PC-9 (cell line): ENCODE data around the gene MAPT. TPM values are rescaled to one million over a fixed set of nuclear protein-coding genes. Genes with fewer than 3 reads are reported as not detected.

ENCODE experiments used
- BruUV-seq: library from RNA; stranded (reverse); fragments of 400-500 nt; replicated peaks from 2 replicates; lab custom pipeline; 2021; lab: Mats Ljungman, UMichigan
- CTCF ChIA-PET: fragments of 300-600 bp; sonication (Branson Sonifier 250); formaldehyde crosslinking; loops from one replicate; lab custom pipeline; 2022; ENCODE audit warnings: antibody characterized with exemption; lab: Charles Lee
- POLR2A ChIA-PET: fragments of 300-600 bp; sonication (Branson Sonifier 250); formaldehyde crosslinking; loops from one replicate; lab custom pipeline; 2022; ENCODE audit warnings: antibody characterized with exemption; ENCODE audit not compliant: unreplicated experiment; lab: Charles Lee
- DNase-seq, 2 experiments: peaks; one replicate each; pipeline versions ENCODE4 v3.0.0 to v3.0.0-alpha.2; 2015 to 2022; ENCODE audit warnings: mixed read lengths in 1 of 2
- H2AFZ ChIP-seq: fragments of 200-600 bp; sonication (generic); 2 replicates; pipeline ENCODE4 v1.8.1; 2017; ENCODE audit warnings: antibody characterized with exemption
- H3F3A ChIP-seq: fragments of 200-600 bp; sonication (generic); 2 replicates; pipeline ENCODE4 v1.8.1; 2017; ENCODE audit warnings: antibody characterized with exemption, mild to moderate bottlenecking, low read depth; ENCODE audit not compliant: insufficient read depth
- H3K27ac ChIP-seq: fragments of 200-600 bp; sonication (generic); 2 replicates; pipeline ENCODE4 v1.6.1; 2016; ENCODE audit warnings: mixed run types
- H3K27me3 ChIP-seq: fragments of 200-600 bp; sonication (generic); 2 replicates; pipeline ENCODE4 v1.6.1; 2016; ENCODE audit warnings: low read depth, mixed run types; ENCODE audit not compliant: insufficient read depth
- H3K36me3 ChIP-seq: fragments of 200-600 bp; sonication (generic); 2 replicates; pipeline ENCODE4 v1.6.1; 2016; ENCODE audit warnings: low read depth, mixed run types
- H3K4me1 ChIP-seq: fragments of 200-600 bp; sonication (generic); replicated peaks from 2 replicates; pipeline ENCODE4 v1.6.1; 2016; ENCODE audit warnings: mixed run types; ENCODE audit not compliant: insufficient read depth
- H3K4me2 ChIP-seq: fragments of 200-600 bp; sonication (generic); 2 replicates; pipeline ENCODE4 v1.6.1; 2017; ENCODE audit warnings: mixed run types
- H3K4me3 ChIP-seq: fragments of 200-600 bp; sonication (generic); 2 replicates; pipeline ENCODE4 v1.6.1; 2016; ENCODE audit warnings: mixed run types
- H3K79me2 ChIP-seq: fragments of 200-600 bp; sonication (generic); 2 replicates; pipeline ENCODE4 v1.6.1; 2017; ENCODE audit warnings: low read depth, mixed run types
- H3K9me2 ChIP-seq: fragments of 200-600 bp; sonication (generic); 2 replicates; pipeline ENCODE4 v1.8.1; 2017; ENCODE audit warnings: mild to moderate bottlenecking; ENCODE audit not compliant: insufficient read depth
- H3K9me3 ChIP-seq: fragments of 200-600 bp; sonication (generic); 2 replicates; pipeline ENCODE4 v1.8.1; 2016; ENCODE audit warnings: low read depth; ENCODE audit not compliant: insufficient read depth
- H4K20me1 ChIP-seq: fragments of 200-600 bp; sonication (generic); 2 replicates; pipeline ENCODE4 v1.8.1; 2017; ENCODE audit not compliant: insufficient read depth
- EZH2 ChIP-seq: fragments of 200-600 bp; sonication (generic); IDR thresholded peaks from 2 replicates; pipeline ENCODE4 v1.8.0; 2017; ENCODE audit warnings: antibody characterized with exemption, low read depth
- intact Hi-C: fragments of 100-400 bp; cut with micrococcal nuclease; formaldehyde crosslinking; loops from one replicate; pipeline ENCODE4 v1.10.0; 2022; ENCODE audit not compliant: unreplicated experiment
- total RNA-seq: library from RNA; stranded (reverse); gene quantifications from 2 replicates; pipeline ENCODE4 v1.2.3, GENCODE V29; 2021
- TF ChIP-seq, protein P1 (sequence below): fragments of 200-600 bp; sonication (generic); conservative IDR thresholded peaks from 2 replicates; pipeline ENCODE4 v1.6.1; 2017; ENCODE audit warnings: mixed run types, antibody characterized with exemption, mild to moderate bottlenecking, moderate library complexity

MAPT gene
- total RNA-seq, 1 experiment from 2014 or later: 0.85 TPM

DNA sequence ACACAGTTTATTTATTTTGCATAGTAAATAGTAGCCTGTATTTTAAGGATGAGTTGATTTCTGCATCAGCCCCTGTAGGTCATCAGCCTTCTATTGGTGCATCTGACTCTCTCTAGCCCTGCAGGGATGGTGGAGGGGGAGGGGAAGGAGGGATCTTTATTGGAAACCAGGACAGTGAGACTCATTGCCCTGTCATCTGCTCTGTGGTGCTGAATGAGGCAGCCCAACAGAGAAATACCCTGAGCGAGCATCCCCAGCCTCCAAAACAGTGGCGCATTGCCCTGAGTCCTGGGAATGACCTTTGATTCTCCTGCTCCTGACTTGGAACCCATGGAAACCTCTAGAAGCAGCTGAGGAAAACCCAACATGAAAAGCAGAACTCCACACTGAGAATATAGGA is 59.2 kb downstream of the MAPT start:
- peaks cover 1% of the 10 kb centered on the region; the same call in 1 of the 2 replicates for H3F3A ChIP-seq
- peaks cover 34% of the 10 kb centered on the region for H3K27me3 ChIP-seq
- no peak for DNase-seq
- H3K4me3 ChIP-seq: no peak overlapping the region
- BruUV-seq: no TSS peak
- no peaks in the 10 kb centered on the region for H3K79me2 ChIP-seq
- H4K20me1 ChIP-seq: no peaks in the 10 kb centered on the region
- H3K9me2 ChIP-seq: no peaks in the 10 kb centered on the region
- H3K36me3 ChIP-seq: no peaks in the 10 kb centered on the region
- H3K27ac ChIP-seq: no peak overlapping the region
- CTCF ChIA-PET: no interaction called here
- H2AFZ ChIP-seq: no peak overlapping the region
- H3K9me3 ChIP-seq: no peaks in the 10 kb centered on the region
- intact Hi-C loops: no loop called here
- POLR2A ChIA-PET: no interaction called here
- TF ChIP-seq, protein P1, sequence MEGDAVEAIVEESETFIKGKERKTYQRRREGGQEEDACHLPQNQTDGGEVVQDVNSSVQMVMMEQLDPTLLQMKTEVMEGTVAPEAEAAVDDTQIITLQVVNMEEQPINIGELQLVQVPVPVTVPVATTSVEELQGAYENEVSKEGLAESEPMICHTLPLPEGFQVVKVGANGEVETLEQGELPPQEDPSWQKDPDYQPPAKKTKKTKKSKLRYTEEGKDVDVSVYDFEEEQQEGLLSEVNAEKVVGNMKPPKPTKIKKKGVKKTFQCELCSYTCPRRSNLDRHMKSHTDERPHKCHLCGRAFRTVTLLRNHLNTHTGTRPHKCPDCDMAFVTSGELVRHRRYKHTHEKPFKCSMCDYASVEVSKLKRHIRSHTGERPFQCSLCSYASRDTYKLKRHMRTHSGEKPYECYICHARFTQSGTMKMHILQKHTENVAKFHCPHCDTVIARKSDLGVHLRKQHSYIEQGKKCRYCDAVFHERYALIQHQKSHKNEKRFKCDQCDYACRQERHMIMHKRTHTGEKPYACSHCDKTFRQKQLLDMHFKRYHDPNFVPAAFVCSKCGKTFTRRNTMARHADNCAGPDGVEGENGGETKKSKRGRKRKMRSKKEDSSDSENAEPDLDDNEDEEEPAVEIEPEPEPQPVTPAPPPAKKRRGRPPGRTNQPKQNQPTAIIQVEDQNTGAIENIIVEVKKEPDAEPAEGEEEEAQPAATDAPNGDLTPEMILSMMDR: no peak
- no peak for TF ChIP-seq EZH2
- peaks cover 4% of the 10 kb centered on the region; the same call in 1 of the 2 replicates for H3K4me1 ChIP-seq
- H3K4me2 ChIP-seq: no peak overlapping the region

DNA sequence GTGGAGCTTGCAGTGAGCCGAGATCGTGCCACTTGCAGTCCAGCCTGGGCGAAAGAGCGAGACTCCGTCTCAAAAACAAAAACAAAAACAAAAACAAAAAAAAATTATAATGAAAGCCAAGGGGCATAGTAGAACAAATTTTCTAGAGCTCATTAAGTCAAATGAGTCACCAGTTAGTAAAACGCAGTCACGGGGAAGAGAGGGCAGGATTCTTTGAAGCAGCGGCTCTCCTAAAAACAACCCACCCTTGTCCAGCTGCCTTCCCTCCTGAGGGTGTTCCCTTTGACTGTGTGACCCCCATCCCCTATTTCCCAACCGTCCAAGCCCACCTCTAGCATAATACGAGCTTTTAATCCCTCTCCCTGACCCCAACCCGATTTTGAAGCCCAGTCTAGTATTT is 60.6 kb downstream of the MAPT start:
- POLR2A ChIA-PET: interaction anchor here (0.6 kb wide), 1 partner anchor 322 kb away, joined by 7 read pairs; no protein-coding TSS in a partner anchor
- no peak for DNase-seq
- H3K4me2 ChIP-seq: no peak overlapping the region
- H4K20me1 ChIP-seq: no peaks in the 10 kb centered on the region
- H3K36me3 ChIP-seq: no peaks in the 10 kb centered on the region
- no peak for TF ChIP-seq EZH2
- TF ChIP-seq, protein P1: no peak
- peaks cover 27% of the 10 kb centered on the region for H3K27me3 ChIP-seq
- no TSS peak for BruUV-seq
- no peaks in the 10 kb centered on the region for H3K9me2 ChIP-seq
- no peak overlapping the region for H3K27ac ChIP-seq
- no peak overlapping the region for H3K4me3 ChIP-seq
- intact Hi-C loops: no loop called here
- CTCF ChIA-PET: no interaction called here
- H3K4me1 ChIP-seq: no peaks in the 10 kb centered on the region
- H3K9me3 ChIP-seq: no peaks in the 10 kb centered on the region
- no peaks in the 10 kb centered on the region for H3F3A ChIP-seq
- H2AFZ ChIP-seq: no peak overlapping the region
- no peaks in the 10 kb centered on the region for H3K79me2 ChIP-seq

DNA sequence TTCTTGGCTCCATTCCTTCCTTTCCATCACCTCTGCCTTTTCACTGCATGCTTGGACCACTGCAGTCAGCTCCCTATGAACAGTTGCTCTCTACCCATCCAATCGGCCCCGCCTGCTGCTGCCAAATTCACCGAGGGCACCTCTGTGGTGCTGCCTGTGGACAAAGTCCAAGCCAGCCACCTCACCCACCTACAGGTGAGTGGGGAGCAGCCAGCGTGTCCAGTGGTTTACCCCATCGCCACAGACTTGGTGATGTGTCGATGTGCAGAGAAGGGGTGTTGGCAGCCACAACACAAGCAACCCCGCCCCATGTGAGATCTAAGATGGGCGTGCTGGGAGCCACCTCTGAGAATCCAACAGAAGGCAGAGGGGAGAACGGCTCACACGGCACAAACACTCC is 61.0 kb downstream of the MAPT start:
- Histone ChIP-seq H2AFZ (no peak overlapping the region), H3K9me2 (no peaks in the 10 kb centered on the region), H3K36me3 (no peaks in the 10 kb centered on the region), H3K9me3 (no peaks in the 10 kb centered on the region), H3K4me2 (no peak overlapping the region), H3K27me3 (peaks cover 23% of the 10 kb centered on the region), H3F3A (no peaks in the 10 kb centered on the region), H3K27ac (no peak overlapping the region), H3K4me3 (no peak overlapping the region), H3K4me1 (no peaks in the 10 kb centered on the region), H4K20me1 (no peaks in the 10 kb centered on the region), H3K79me2 (no peaks in the 10 kb centered on the region)
- ChIA-PET POLR2A (no interaction called here), CTCF (interaction anchor here (0.6 to 0.7 kb wide), 2 partner anchors 16 to 233 kb away, joined by 3 to 4 read pairs; no protein-coding TSS in a partner anchor)
- intact Hi-C loops: no loop called here
- no peak for DNase-seq
- BruUV-seq: no TSS peak
- no peak for TF ChIP-seq EZH2
- TF ChIP-seq, protein P1: no peak
